ENCODE data around the gene DIPK1C.

DNA sequence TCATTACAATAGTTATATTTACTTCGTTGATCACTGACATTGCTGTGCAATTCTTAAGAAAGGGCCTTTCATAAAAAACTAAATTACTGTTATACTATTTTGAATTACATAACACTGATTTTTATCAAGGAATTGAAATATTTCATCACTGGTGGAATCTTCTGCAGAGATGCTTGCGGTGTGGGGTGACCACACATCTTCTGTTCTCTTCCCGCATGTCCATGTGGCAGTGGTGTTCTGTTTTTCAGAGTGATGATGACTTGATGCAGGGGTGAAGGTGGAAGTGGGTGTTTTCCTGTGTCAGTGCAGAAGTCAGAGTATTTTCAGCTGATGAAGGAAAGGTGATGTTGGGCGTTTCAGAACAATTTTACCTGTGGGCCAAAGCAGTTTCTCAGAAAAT is 46.0 kb upstream of the DIPK1C start:
- no peak for TF ChIP-seq POLR2A (IDR thresholded peaks at IDR 0.05)
- no peak for TF ChIP-seq CTCF (IDR thresholded peaks at IDR 0.05)
